K562 (cell line): Measurements from ENCODE around the gene LPIN3. TPM values are rescaled to one million over a fixed set of nuclear protein-coding genes. Genes with fewer than 3 reads are reported as not detected.

ENCODE experiments used
- ATAC-seq: fragments of 200-7000 bp; cut with Tn5 transposase; 3 replicates; pipeline ENCODE4 v1.9.1; 2020; ENCODE audit warnings: moderate library complexity
- BruUV-seq: library from RNA; stranded (reverse); fragments of 400-500 nt; replicated peaks from 2 replicates; lab custom pipeline; 2021; lab: Mats Ljungman, UMichigan
- CTCF ChIA-PET: fragments of 300-600 bp; formaldehyde crosslinking; extraction: SDS; loops from one replicate; lab custom pipeline; 2021; ENCODE audit warnings: low intra/inter-chr PET ratio; lab: Yijun Ruan, JAX
- POLR2A ChIA-PET: fragments of 300-600, 350-650 bp; sonication (Branson Sonifier 250); formaldehyde crosslinking; extraction: SDS; loops from one replicate; lab custom pipeline; 2021; ENCODE audit warnings: antibody characterized with exemption, inconsistent platforms; lab: Yijun Ruan, JAX
- DNase-seq, 4 experiments: peaks; one replicate each; pipeline versions ENCODE4 v3.0.0 to v3.0.0-alpha.2; 2011 to 2018; ENCODE audit warnings: low spot score in 3 of 4, mixed read lengths in 3 of 4; ENCODE audit errors: extremely low read depth in 1 of 4
- FAIRE-seq: peaks from 2 replicates; lab custom pipeline; 2011; peaks lifted over from hg19 to GRCh38; lab: Jason Lieb, UNC
- H2AFZ ChIP-seq: 2 replicates; pipeline ENCODE4 v1.6.0; 2011; ENCODE audit warnings: low read depth, low read length, control low read depth, inconsistent platforms
- H3K27ac ChIP-seq: fragments of 200-600 bp; 3 replicates; pipeline ENCODE4 v1.8.0; 2011; ENCODE audit warnings: low read depth, mild to moderate bottlenecking, control low read depth, inconsistent platforms, low read length, moderate library complexity, mixed read lengths; ENCODE audit errors: extremely low read depth
- H3K27me3 ChIP-seq, 2 experiments: fragments of 300-600 bp in 1 of 2; 2 replicates in 1 of 2; 3 replicates in 1 of 2; pipeline versions ENCODE4 v1.6.0 to v1.8.0; 2011; ENCODE audit warnings: inconsistent platforms in 2 of 2, low read length in 2 of 2, mild to moderate bottlenecking in 1 of 2, mixed read lengths in 1 of 2, moderate library complexity in 1 of 2; ENCODE audit not compliant: control insufficient read depth in 2 of 2, insufficient read depth in 2 of 2
- H3K36me3 ChIP-seq: fragments of 300-600 bp; 3 replicates; pipeline ENCODE4 v1.8.0; 2011; ENCODE audit warnings: mild to moderate bottlenecking, low read length, inconsistent platforms; ENCODE audit not compliant: control insufficient read depth, insufficient read depth
- H3K4me1 ChIP-seq, 2 experiments: fragments of 200-600 bp in 1 of 2; replicated peaks in 1 of 2; 2 replicates in 1 of 2; 3 replicates in 1 of 2; pipeline versions ENCODE4 v1.5.1 to v1.8.0; 2011; ENCODE audit warnings: inconsistent platforms in 2 of 2, low read length in 2 of 2, mild to moderate bottlenecking in 1 of 2, mixed read lengths in 1 of 2, moderate library complexity in 1 of 2; ENCODE audit not compliant: control insufficient read depth in 2 of 2, insufficient read depth in 2 of 2
- H3K4me2 ChIP-seq: 2 replicates; pipeline ENCODE4 v1.6.1; 2011; ENCODE audit warnings: low read length, control low read depth, inconsistent platforms, mixed read lengths; ENCODE audit not compliant: insufficient read depth
- H3K4me3 ChIP-seq: fragments of 200-600 bp; sonication (generic), shearing (Covaris generic); 2 replicates; pipeline ENCODE4 v1.5.1; 2016; ENCODE audit warnings: control low read depth, inconsistent platforms
- H3K79me2 ChIP-seq: fragments of 200-600 bp; 3 replicates; pipeline ENCODE4 v1.8.0; 2011; ENCODE audit warnings: low read length, inconsistent platforms; ENCODE audit not compliant: control insufficient read depth, insufficient read depth
- H3K9ac ChIP-seq, 2 experiments: 2 replicates each; pipeline versions ENCODE4 v1.6.0 to v1.6.1; 2011; ENCODE audit warnings: low read depth in 2 of 2, low read length in 2 of 2, control low read depth in 1 of 2, inconsistent platforms in 1 of 2, mild to moderate bottlenecking in 1 of 2, mixed read lengths in 1 of 2; ENCODE audit not compliant: insufficient read depth in 1 of 2
- H3K9me1 ChIP-seq: one replicate; pipeline ENCODE4 v1.6.0; 2011; ENCODE audit warnings: inconsistent platforms, mild to moderate bottlenecking, low read length, moderate library complexity; ENCODE audit not compliant: control insufficient read depth, insufficient read depth
- H3K9me3 ChIP-seq: replicated peaks from 2 replicates; pipeline ENCODE4 v1.5.1; 2011; ENCODE audit warnings: low read depth, low read length, inconsistent platforms; ENCODE audit not compliant: control insufficient read depth, insufficient read depth
- H4K20me1 ChIP-seq: replicated peaks from 2 replicates; pipeline ENCODE4 v1.6.1; 2011; ENCODE audit warnings: low read length, inconsistent platforms, mixed read lengths; ENCODE audit not compliant: control insufficient read depth, insufficient read depth
- CTBP1 ChIP-seq: fragments of 450-650 bp; IDR thresholded peaks from 2 replicates; pipeline ENCODE4 v1.6.1; 2016; ENCODE audit warnings: borderline replicate concordance
- DIDO1 ChIP-seq: fragments of 450-650 bp; IDR thresholded peaks from 2 replicates; pipeline ENCODE4 v1.6.1; 2016; ENCODE audit warnings: low read depth, missing biosample characterization, missing genetic modification characterization
- GATA2 ChIP-seq: sonication (generic); formaldehyde crosslinking; IDR thresholded peaks from 2 replicates; pipeline ENCODE4 v1.4.0; 2020; ENCODE audit warnings: mild to moderate bottlenecking, missing genetic modification reagents
- NEUROD1 ChIP-seq: fragments of 150-350 bp; IDR thresholded peaks from 2 replicates; pipeline ENCODE4 v1.6.1; 2014; ENCODE audit warnings: borderline replicate concordance, low read length, low read depth; ENCODE audit not compliant: partially characterized antibody
- SNAPC5 ChIP-seq: fragments of 250-450 bp; sonication (Bioruptor Pico); IDR thresholded peaks from 2 replicates; pipeline ENCODE4 v1.8.0; 2021; ENCODE audit warnings: moderate library complexity, mild to moderate bottlenecking, inconsistent platforms
- ZNF133 ChIP-seq: fragments of 250-450 bp; sonication (Bioruptor Pico); IDR thresholded peaks from 2 replicates; pipeline ENCODE4 v1.4.0; 2020; ENCODE audit warnings: mild to moderate bottlenecking
- ZNF41 ChIP-seq: fragments of 250-450 bp; sonication (Bioruptor Pico); conservative IDR thresholded peaks from 2 replicates; pipeline ENCODE4 v1.4.0; 2020; ENCODE audit warnings: mild to moderate bottlenecking
- ZNF717 ChIP-seq: fragments of 250-450 bp; sonication (Bioruptor Pico); IDR thresholded peaks from 2 replicates; pipeline ENCODE4 v1.5.0; 2021
- WGBS: fragments of 100-300 bp; shearing (Covaris generic); methylation state at CpG from one replicate; pipeline ENCODE4 v1.1.6; 2016; ENCODE audit warnings: low coverage, mixed read lengths; ENCODE audit not compliant: insufficient coverage; ENCODE audit errors: missing lambda C conversion rate; 5-methylcytosine and 5-hydroxymethylcytosine counted together
- in situ Hi-C: fragments of 300-500 bp; cut with MboI; formaldehyde crosslinking; loops from 4 replicates; pipeline ENCODE4 v1.15.0; 2018; ENCODE audit warnings: inconsistent platforms, mixed read lengths
- intact Hi-C: fragments of 100-400 bp; cut with micrococcal nuclease; formaldehyde crosslinking; loops from 2 replicates; pipeline ENCODE4 v1.14.2; 2022
- polyA plus RNA-seq, 8 experiments: library from polyadenylated mRNA; depleted of rRNA in 4 of 8; stranded (reverse) in 5 of 8; unstranded in 3 of 8; fragments of >200 nt; fragmentation: Nextera tagmentation in 2 of 8; fragmentation: Illumina TruSeq in 1 of 8; extraction: Ambion mirVana in 2 of 8; extraction: Trizol in 1 of 8; gene quantifications; 2 replicates each; pipeline versions ENCODE4 v1.2.1 to v1.2.3, GENCODE V29; 2011 to 2014; ENCODE audit warnings: inconsistent platforms in 1 of 8, missing spikeins in 1 of 8
- total RNA-seq, 7 experiments: library from RNA; depleted of rRNA in 6 of 7; stranded (reverse); fragments of >200 nt in 6 of 7; fragmentation: Illumina TruSeq in 2 of 7; extraction: Trizol in 2 of 7; gene quantifications; 2 replicates each; pipeline versions ENCODE4 v1.2.1 to v1.2.3, GENCODE V29; 2011 to 2021; ENCODE audit warnings: low replicate concordance in 1 of 7

Gene LPIN3
- total and polyA plus RNA-seq, 9 of the 15 experiments (the other 6 are each of a cell fraction or from before 2014, with no cell fraction given), result 2.2 to 10.4 (median 5.9) TPM

GRCh38 chr20:41299899-41300298 is 40.7 kb upstream of the LPIN3 start:
- no TSS peak for BruUV-seq
- ATAC-seq, result no peak
- intact Hi-C loops, result no loop called here
- Histone ChIP-seq H3K27me3 (no peaks in the 10 kb centered on the region), H3K4me1 (peaks cover 0 to 4% of the 10 kb centered on the region in 2 experiments; a peak in 2 of 5 replicates), H3K9ac (no peak overlapping the region), H2AFZ (no peak overlapping the region), H3K9me1 (no peaks in the 10 kb centered on the region), H3K9me3 (no peaks in the 10 kb centered on the region), H3K79me2 (0 out of 3 replicates have a peak, but pooled peaks cover 2% of the 10 kb centered on the region), H4K20me1 (no peaks in the 10 kb centered on the region), H3K36me3 (no peaks in the 10 kb centered on the region), H3K4me3 (no peak overlapping the region), H3K4me2 (no peak overlapping the region), H3K27ac (no peak overlapping the region)
- FAIRE-seq, result no peak
- in situ Hi-C loops, result no loop called here
- 73% methylated on average over 3 of the region's 3 CpGs for WGBS
- TF ChIP-seq GATA2 (CRISPR knock-in tag), result no peak
- no peak for TF ChIP-seq CTBP1
- no peak for TF ChIP-seq NEUROD1
- no peak for TF ChIP-seq DIDO1 (tag)
- no peak for TF ChIP-seq SNAPC5 (CRISPR knock-in tag)
- no peak for TF ChIP-seq ZNF717 (CRISPR knock-in tag)
- TF ChIP-seq ZNF133 (CRISPR knock-in tag), result no peak
- no peak for TF ChIP-seq ZNF41 (CRISPR knock-in tag)
- no peak for DNase-seq
- POLR2A ChIA-PET, result no interaction called here
- CTCF ChIA-PET, result no interaction called here
